HCT116 (cell line): Measurements from ENCODE around the gene C1orf52. TPM values are rescaled to one million over a fixed set of nuclear protein-coding genes. Genes with fewer than 3 reads are reported as not detected.

ENCODE experiments used
- ATAC-seq: fragments of 200-7000 bp; cut with Tn5 transposase; 2 replicates; pipeline ENCODE4 v1.9.1; 2020; ENCODE audit warnings: mild to moderate bottlenecking, moderate library complexity
- BruUV-seq: library from RNA; stranded (reverse); fragments of 400-500 nt; replicated peaks from 2 replicates; lab custom pipeline; 2021; lab: Mats Ljungman, UMichigan
- CTCF ChIA-PET: fragments of 300-600 bp; sonication (Branson Sonifier 250); formaldehyde crosslinking; loops from one replicate; lab custom pipeline; 2021; ENCODE audit warnings: antibody characterized with exemption; lab: Charles Lee
- POLR2A ChIA-PET: fragments of 300-600, 350-600 bp; sonication (Branson Sonifier 250); formaldehyde crosslinking; loops from one replicate; lab custom pipeline; 2021; ENCODE audit warnings: antibody characterized with exemption; lab: Charles Lee
- RAD21 ChIA-PET, 2 experiments: fragments of 300-600 bp; sonication (Branson Sonifier 250); formaldehyde crosslinking; loops; one replicate each; lab custom pipeline; 2023; ENCODE audit warnings: low total read pairs in 2 of 2; ENCODE audit not compliant: uncharacterized antibody in 2 of 2, unreplicated experiment in 2 of 2, low non-redundant PET in 1 of 2; lab: Charles Lee
- DNase-seq: peaks from one replicate; pipeline ENCODE4 v3.0.0-alpha.2; 2010; ENCODE audit warnings: low read depth, low spot score
- H2AFZ ChIP-seq: fragments of 200-600 bp; shearing (Covaris generic), sonication (generic); 2 replicates; pipeline ENCODE4 v1.6.1; 2017; ENCODE audit warnings: low read depth, mixed run types, mixed read lengths, antibody characterized with exemption, low read length; ENCODE audit not compliant: poor library complexity, severe bottlenecking
- H3K27ac ChIP-seq: 2 replicates; pipeline ENCODE4 v1.5.1; 2012; ENCODE audit warnings: low read depth, low read length
- H3K27me3 ChIP-seq: fragments of 200-600 bp; sonication (generic); 2 replicates; pipeline ENCODE4 v1.6.1; 2016; ENCODE audit warnings: mixed run types, low read length, mixed read lengths; ENCODE audit not compliant: insufficient read depth
- H3K36me3 ChIP-seq, 2 experiments: fragments of 200-500 bp in 1 of 2; fragments of 200-600 bp in 1 of 2; sonication (Bioruptor generic) in 1 of 2; sonication (generic) in 1 of 2; 2 replicates each; pipeline versions ENCODE4 v1.5.1 to v1.6.1; 2014 to 2016; ENCODE audit warnings: low read length in 2 of 2, inconsistent platforms in 1 of 2, mixed read lengths in 1 of 2, mixed run types in 1 of 2; ENCODE audit not compliant: insufficient read depth in 2 of 2, control insufficient read depth in 1 of 2
- H3K4me1 ChIP-seq, 2 experiments: fragments of 200-600 bp in 1 of 2; sonication (generic) in 1 of 2; 2 replicates each; pipeline versions ENCODE4 v1.5.1 to v1.6.1; 2012 to 2017; ENCODE audit warnings: low read length in 2 of 2, inconsistent platforms in 1 of 2, mild to moderate bottlenecking in 1 of 2, mixed read lengths in 1 of 2, mixed run types in 1 of 2, moderate library complexity in 1 of 2; ENCODE audit not compliant: insufficient read depth in 2 of 2, control insufficient read depth in 1 of 2
- H3K4me2 ChIP-seq: fragments of 200-600 bp; sonication (generic); 2 replicates; pipeline ENCODE4 v1.6.1; 2017; ENCODE audit warnings: mixed run types, low read length, mixed read lengths
- H3K4me3 ChIP-seq, 2 experiments: fragments of 200-600 bp in 1 of 2; sonication (generic) in 1 of 2; replicated peaks in 1 of 2; 2 replicates each; pipeline ENCODE4 v1.5.1; 2011 to 2016; ENCODE audit warnings: low read length in 2 of 2, control low read depth in 1 of 2, low read depth in 1 of 2, mild to moderate bottlenecking in 1 of 2, mixed read lengths in 1 of 2, mixed run types in 1 of 2
- H3K79me2 ChIP-seq: fragments of 200-600 bp; sonication (generic); 2 replicates; pipeline ENCODE4 v1.6.1; 2017; ENCODE audit warnings: mild to moderate bottlenecking, mixed run types, low read length, moderate library complexity, mixed read lengths; ENCODE audit not compliant: insufficient read depth
- H3K9ac ChIP-seq: fragments of 200-600 bp; sonication (generic); 2 replicates; pipeline ENCODE4 v1.6.1; 2016; ENCODE audit warnings: low read length, mixed read lengths
- H3K9me2 ChIP-seq: fragments of 200-600 bp; sonication (generic), shearing (Covaris generic); 2 replicates; pipeline ENCODE4 v1.6.1; 2017; ENCODE audit warnings: mixed run types, mild to moderate bottlenecking, moderate library complexity; ENCODE audit not compliant: insufficient read depth
- H3K9me3 ChIP-seq, 2 experiments: fragments of 200-500 bp in 1 of 2; fragments of 200-600 bp in 1 of 2; sonication (Bioruptor generic) in 1 of 2; sonication (generic) in 1 of 2; 2 replicates each; pipeline ENCODE4 v1.6.1; 2014 to 2017; ENCODE audit warnings: low read length in 2 of 2, mixed read lengths in 2 of 2, inconsistent platforms in 1 of 2, low read depth in 1 of 2, mild to moderate bottlenecking in 1 of 2, mixed run types in 1 of 2, moderate library complexity in 1 of 2; ENCODE audit not compliant: control insufficient read depth in 1 of 2, insufficient read depth in 1 of 2
- H4K20me1 ChIP-seq: fragments of 200-600 bp; sonication (generic), shearing (Covaris generic); 2 replicates; pipeline ENCODE4 v1.6.1; 2017; ENCODE audit warnings: mixed run types, mild to moderate bottlenecking, moderate library complexity; ENCODE audit not compliant: insufficient read depth
- CBX3 ChIP-seq: IDR thresholded peaks from 2 replicates; pipeline ENCODE4 v1.6.1; 2012; ENCODE audit warnings: low read depth
- CEBPB ChIP-seq: IDR thresholded peaks from 2 replicates; pipeline ENCODE4 v1.6.1; 2012; ENCODE audit warnings: low read depth
- EGR1 ChIP-seq: IDR thresholded peaks from 2 replicates; pipeline ENCODE4 v1.6.1; 2012; ENCODE audit warnings: low read depth
- ELF1 ChIP-seq: IDR thresholded peaks from 2 replicates; pipeline ENCODE4 v1.6.1; 2012; ENCODE audit warnings: low read depth, borderline replicate concordance
- EZH2 ChIP-seq: fragments of 200-600 bp; sonication (generic); IDR thresholded peaks from 2 replicates; pipeline ENCODE4 v1.6.1; 2017; ENCODE audit warnings: antibody characterized with exemption, mixed run types
- EZH2phosphoT487 ChIP-seq: fragments of 200-600 bp; IDR thresholded peaks from 2 replicates; pipeline ENCODE4 v1.6.1; 2018; ENCODE audit warnings: antibody characterized with exemption, borderline replicate concordance
- FOSL1 ChIP-seq: IDR thresholded peaks from 2 replicates; pipeline ENCODE4 v1.6.1; 2012; ENCODE audit warnings: low read depth
- POLR2AphosphoS5 ChIP-seq: IDR thresholded peaks from 2 replicates; pipeline ENCODE4 v1.6.1; 2011; ENCODE audit warnings: mild to moderate bottlenecking, low read depth, low read length, moderate library complexity
- SIN3A ChIP-seq: IDR thresholded peaks from 2 replicates; pipeline ENCODE4 v1.6.1; 2012; ENCODE audit warnings: low read depth
- SP1 ChIP-seq: IDR thresholded peaks from 2 replicates; pipeline ENCODE4 v1.6.1; 2012; ENCODE audit warnings: low read depth
- YY1 ChIP-seq: IDR thresholded peaks from 2 replicates; pipeline ENCODE4 v1.6.1; 2011; ENCODE audit warnings: low read length, low read depth, moderate library complexity, mild to moderate bottlenecking; ENCODE audit not compliant: insufficient replicate concordance; ENCODE audit errors: extremely low read depth
- ZFX ChIP-seq: fragments of 450-650 bp; IDR thresholded peaks from 2 replicates; pipeline ENCODE4 v1.6.1; 2017
- ZNF274 ChIP-seq: fragments of 200-500 bp; sonication (Bioruptor generic); IDR thresholded peaks from 2 replicates; pipeline ENCODE4 v1.6.1; 2014; ENCODE audit warnings: mild to moderate bottlenecking, low read depth, low read length, inconsistent platforms
- intact Hi-C: fragments of 100-400 bp; cut with micrococcal nuclease; formaldehyde crosslinking; loops from 2 replicates; pipeline ENCODE4 v1.10.0; 2022
- total RNA-seq: library from RNA; stranded (reverse); gene quantifications from one replicate; pipeline ENCODE4 v1.2.1, GENCODE V29; 2021; ENCODE audit not compliant: unreplicated experiment
- TF ChIP-seq, protein P1 (sequence below): IDR thresholded peaks from 2 replicates; pipeline ENCODE4 v1.6.1; 2012
- TF ChIP-seq, protein P2 (sequence below), 3 experiments: fragments of 200-600 bp in 1 of 3; sonication (generic) in 1 of 3; IDR thresholded peaks in 2 of 3; conservative IDR thresholded peaks in 1 of 3; 2 replicates each; pipeline ENCODE4 v1.5.1; 2012 to 2017; ENCODE audit warnings: low read depth in 2 of 3, low read length in 2 of 3, antibody characterized with exemption in 1 of 3, borderline replicate concordance in 1 of 3, control low read depth in 1 of 3, mild to moderate bottlenecking in 1 of 3, mixed read lengths in 1 of 3, mixed run types in 1 of 3, moderate library complexity in 1 of 3; ENCODE audit not compliant: insufficient read depth in 1 of 3
- TF ChIP-seq, protein P3 (sequence below): IDR thresholded peaks from 2 replicates; pipeline ENCODE4 v1.6.1; 2011; ENCODE audit warnings: mild to moderate bottlenecking, low read length, moderate library complexity; ENCODE audit not compliant: insufficient replicate concordance; ENCODE audit errors: extremely low read depth

The C1orf52 gene
- total RNA-seq, 1 experiment from 2014 or later, result 23.3 TPM

DNA sequence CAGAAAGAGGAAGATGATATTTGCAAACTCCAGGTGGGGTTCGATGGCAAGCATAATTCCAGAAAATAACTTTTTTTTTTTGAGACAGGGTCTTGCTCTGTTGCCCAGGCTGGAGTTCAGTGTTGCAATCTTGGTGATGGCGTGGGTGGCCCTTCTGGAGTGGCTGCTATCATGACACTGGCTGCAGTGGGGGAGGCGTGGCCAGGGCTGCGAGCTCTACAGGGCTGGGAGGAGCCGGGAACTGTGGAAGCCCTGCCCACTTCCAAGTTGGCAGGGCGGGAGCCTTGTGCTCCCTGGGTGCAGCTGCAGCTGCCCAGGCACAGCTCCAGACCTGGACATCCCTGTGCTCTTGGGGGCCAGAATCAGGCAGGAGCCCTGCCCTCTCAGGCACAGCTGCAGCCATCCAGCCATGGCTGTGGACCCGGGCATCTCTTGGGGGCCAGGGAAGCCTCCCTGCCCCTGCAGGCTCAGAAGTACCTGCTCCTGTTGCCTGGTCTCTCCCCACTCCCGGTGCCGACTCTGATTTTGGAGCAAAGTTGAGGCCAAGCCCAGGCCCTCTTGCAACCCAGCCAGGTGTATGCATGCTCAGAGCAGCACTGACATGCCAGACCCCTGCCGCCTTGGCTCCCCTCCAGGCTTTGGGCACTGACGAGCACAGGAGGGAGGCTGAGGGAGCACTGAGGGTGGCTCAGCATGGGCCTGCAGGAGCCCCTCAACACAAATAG is 24.2 kb upstream of the C1orf52 start:
- BruUV-seq, result no TSS peak
- Histone ChIP-seq H3K9ac (no peak overlapping the region), H3K4me3 (no peak overlapping the region), H3K9me2 (no peaks in the 10 kb centered on the region), H3K79me2 (no peaks in the 10 kb centered on the region), H2AFZ (no peak overlapping the region), H3K27ac (no peak overlapping the region), H3K9me3 (no peaks in the 10 kb centered on the region), H3K4me2 (0 out of 2 replicates have a peak overlapping the region, but pooled peaks have one; percentile 2), H3K27me3 (no peaks in the 10 kb centered on the region), H3K4me1 (peaks cover 14 to 38% of the 10 kb centered on the region in 2 experiments), H3K36me3 (no peaks in the 10 kb centered on the region), H4K20me1 (no peaks in the 10 kb centered on the region)
- TF ChIP-seq ELF1 (no peak), CEBPB (peak; percentile 71; the same call in 1 of the 2 replicates), SIN3A (no peak)
- TF ChIP-seq, protein P1, sequence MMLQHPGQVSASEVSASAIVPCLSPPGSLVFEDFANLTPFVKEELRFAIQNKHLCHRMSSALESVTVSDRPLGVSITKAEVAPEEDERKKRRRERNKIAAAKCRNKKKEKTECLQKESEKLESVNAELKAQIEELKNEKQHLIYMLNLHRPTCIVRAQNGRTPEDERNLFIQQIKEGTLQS, result no peak
- intact Hi-C loops, result no loop called here
- ChIA-PET POLR2A (no interaction called here), CTCF (no interaction called here), RAD21 (no interaction called here)
- DNase-seq (no peak), ATAC-seq (peak; percentile 81)

DNA sequence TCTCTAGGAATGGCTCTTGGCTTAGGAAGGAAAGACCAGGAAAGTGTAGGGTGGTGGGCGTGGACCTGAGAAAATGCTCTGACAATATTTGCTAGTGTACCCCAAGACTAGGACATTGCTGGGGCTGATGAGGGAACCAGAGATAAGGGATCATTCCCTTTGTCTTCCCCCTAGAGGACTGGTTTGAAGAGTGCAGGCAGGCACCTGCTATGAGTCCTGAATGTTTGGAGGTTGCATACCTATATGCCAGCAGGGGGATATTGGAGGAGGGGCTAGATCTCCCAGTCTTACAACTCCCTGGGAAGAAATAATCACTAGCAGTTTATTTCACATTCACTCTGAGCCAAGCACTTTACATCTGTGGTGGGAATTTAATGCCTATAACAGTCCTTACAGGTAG is 23.0 kb upstream of the C1orf52 start:
- H3K4me2 ChIP-seq, result no peak overlapping the region
- H3K27ac ChIP-seq, result no peak overlapping the region
- BruUV-seq, result no TSS peak
- H3K9me2 ChIP-seq, result no peaks in the 10 kb centered on the region
- DNase-seq (peak; percentile 41), ATAC-seq (peak; percentile 84)
- H4K20me1 ChIP-seq, result no peaks in the 10 kb centered on the region
- no peaks in the 10 kb centered on the region for H3K9me3 ChIP-seq
- no peaks in the 10 kb centered on the region for H3K27me3 ChIP-seq
- no peak overlapping the region for H3K4me3 ChIP-seq
- peaks cover 15 to 41% of the 10 kb centered on the region in 2 experiments for H3K4me1 ChIP-seq
- H3K36me3 ChIP-seq, result no peaks in the 10 kb centered on the region
- intact Hi-C loops, result no loop called here
- ChIA-PET POLR2A (no interaction called here), CTCF (no interaction called here), RAD21 (no interaction called here)
- H3K79me2 ChIP-seq, result no peaks in the 10 kb centered on the region
- H3K9ac ChIP-seq, result no peak overlapping the region
- no peak overlapping the region for H2AFZ ChIP-seq
- no peak for TF ChIP-seq FOSL1
- TF ChIP-seq POLR2AphosphoS5, result no peak
- TF ChIP-seq, protein P2, sequence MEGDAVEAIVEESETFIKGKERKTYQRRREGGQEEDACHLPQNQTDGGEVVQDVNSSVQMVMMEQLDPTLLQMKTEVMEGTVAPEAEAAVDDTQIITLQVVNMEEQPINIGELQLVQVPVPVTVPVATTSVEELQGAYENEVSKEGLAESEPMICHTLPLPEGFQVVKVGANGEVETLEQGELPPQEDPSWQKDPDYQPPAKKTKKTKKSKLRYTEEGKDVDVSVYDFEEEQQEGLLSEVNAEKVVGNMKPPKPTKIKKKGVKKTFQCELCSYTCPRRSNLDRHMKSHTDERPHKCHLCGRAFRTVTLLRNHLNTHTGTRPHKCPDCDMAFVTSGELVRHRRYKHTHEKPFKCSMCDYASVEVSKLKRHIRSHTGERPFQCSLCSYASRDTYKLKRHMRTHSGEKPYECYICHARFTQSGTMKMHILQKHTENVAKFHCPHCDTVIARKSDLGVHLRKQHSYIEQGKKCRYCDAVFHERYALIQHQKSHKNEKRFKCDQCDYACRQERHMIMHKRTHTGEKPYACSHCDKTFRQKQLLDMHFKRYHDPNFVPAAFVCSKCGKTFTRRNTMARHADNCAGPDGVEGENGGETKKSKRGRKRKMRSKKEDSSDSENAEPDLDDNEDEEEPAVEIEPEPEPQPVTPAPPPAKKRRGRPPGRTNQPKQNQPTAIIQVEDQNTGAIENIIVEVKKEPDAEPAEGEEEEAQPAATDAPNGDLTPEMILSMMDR (IDR thresholded peaks at IDR 0.05 in 2 of 3, conservative IDR thresholded peaks at IDR 0.05 in 1 of 3; ENCODE audit: borderline replicate concordance in 1 of 3, insufficient read depth in 1 of 3, low read depth in 2 of 3, low read length in 2 of 3), result peak; percentile 29 to 77 (median 61); a peak in 4 of 6 replicates
- no peak for TF ChIP-seq YY1
- TF ChIP-seq, protein P3, sequence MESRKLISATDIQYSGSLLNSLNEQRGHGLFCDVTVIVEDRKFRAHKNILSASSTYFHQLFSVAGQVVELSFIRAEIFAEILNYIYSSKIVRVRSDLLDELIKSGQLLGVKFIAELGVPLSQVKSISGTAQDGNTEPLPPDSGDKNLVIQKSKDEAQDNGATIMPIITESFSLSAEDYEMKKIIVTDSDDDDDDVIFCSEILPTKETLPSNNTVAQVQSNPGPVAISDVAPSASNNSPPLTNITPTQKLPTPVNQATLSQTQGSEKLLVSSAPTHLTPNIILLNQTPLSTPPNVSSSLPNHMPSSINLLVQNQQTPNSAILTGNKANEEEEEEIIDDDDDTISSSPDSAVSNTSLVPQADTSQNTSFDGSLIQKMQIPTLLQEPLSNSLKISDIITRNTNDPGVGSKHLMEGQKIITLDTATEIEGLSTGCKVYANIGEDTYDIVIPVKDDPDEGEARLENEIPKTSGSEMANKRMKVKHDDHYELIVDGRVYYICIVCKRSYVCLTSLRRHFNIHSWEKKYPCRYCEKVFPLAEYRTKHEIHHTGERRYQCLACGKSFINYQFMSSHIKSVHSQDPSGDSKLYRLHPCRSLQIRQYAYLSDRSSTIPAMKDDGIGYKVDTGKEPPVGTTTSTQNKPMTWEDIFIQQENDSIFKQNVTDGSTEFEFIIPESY, result no peak
- TF ChIP-seq EZH2, result no peak
- no peak for TF ChIP-seq ZFX
- no peak for TF ChIP-seq EZH2phosphoT487
- no peak for TF ChIP-seq ELF1
- no peak for TF ChIP-seq EGR1
- no peak for TF ChIP-seq CEBPB
- no peak for TF ChIP-seq SP1
- TF ChIP-seq ZNF274, result no peak
- no peak for TF ChIP-seq CBX3
